ENCODE results near the gene VGLL3.
"Not testable (repeated sequence)": the region's sequence is repeated elsewhere in the genome, so short reads cannot be mapped to it uniquely, and the experiment has no call there.

VGLL3 gene

GRCh38 chr3:86989611-86990010 is 1.3 kb downstream of the VGLL3 start:
- DNase-seq (ENCODE audit: low spot score), result no peak

- no peak for DNase-seq (ENCODE audit: low spot score)
Measured at GRCh38 chr3:86989006-86989405, 1.9 kb downstream of the VGLL3 start.

GRCh38 chr3:86988235-86988634 is 2.7 kb downstream of the VGLL3 start:
- no peak for DNase-seq (ENCODE audit: low spot score)

GRCh38 chr3:86987421-86987715 is 3.6 kb downstream of the VGLL3 start:
- DNase-seq (ENCODE audit: low spot score), result no peak

DNA sequence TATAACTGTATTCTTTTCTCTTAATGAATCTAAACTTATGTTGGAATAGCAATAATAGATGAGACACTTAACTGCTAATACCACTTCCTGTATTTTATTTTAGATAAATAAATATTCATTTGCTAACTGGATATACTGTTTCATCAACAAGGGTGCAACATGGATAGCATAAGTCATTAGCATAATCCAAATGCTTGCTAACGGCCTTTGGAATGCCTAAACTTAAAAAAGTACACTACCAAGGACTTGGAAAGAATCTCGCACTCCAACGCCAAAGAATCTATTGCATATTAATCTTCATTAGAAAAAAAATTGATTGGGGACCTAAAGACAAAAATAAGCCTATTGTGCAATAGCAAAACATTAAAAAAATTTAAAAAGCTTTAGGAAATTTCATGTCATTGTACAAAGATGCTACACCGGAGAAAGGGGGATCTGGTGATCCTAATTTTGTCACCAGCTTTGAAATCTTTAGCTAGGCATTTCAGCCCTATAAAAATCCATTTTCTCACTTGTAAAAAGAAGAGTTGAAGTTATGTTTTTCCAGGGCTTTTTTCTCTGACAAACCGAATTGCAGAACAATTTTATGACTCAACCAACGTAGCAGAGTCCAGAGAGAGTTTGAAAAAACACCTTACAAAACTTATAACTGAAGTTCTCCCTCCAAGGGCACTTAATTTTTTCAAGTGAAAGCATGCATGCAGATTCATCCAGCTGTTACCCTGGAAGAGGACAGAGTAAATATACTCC is 4.1 kb downstream of the VGLL3 start:
- DNase-seq (ENCODE audit: low spot score), result no peak

DNA sequence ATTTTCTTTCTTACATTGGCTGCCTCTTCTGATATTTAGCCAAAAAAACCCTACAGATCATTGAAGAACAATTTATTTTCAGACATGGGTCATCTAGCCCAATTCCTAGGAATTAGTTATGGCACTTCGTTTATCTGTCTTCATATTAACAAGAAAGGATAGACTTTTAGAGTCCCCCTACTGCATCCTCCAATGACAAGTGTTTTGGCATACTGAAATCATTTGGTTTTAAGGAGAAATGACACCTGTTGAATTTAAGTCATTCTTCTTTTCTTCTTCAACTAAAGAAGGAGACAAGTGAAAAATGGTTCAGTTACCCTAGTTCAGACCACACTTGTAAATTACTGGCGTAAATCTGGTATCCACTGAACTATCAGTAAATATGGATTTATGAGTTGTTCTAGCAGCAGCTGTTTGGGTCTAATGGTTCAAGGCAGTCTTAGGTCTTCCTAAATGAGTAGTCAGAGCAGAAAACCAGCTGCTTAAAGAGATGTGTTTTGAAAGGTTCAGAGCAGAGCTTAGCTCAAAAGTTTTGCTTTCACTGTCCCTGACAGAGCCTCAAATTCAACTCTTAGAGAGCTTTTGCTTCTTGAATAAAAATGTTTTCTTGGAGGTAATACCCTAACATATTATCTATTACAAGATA is 5.6 kb downstream of the VGLL3 start:
- no peak for DNase-seq (ENCODE audit: low spot score)

GRCh38 chr3:86984271-86984670 is 6.7 kb downstream of the VGLL3 start:
- no peak for DNase-seq (ENCODE audit: low spot score)

GRCh38 chr3:86982883-86983282 is 8.1 kb downstream of the VGLL3 start:
- peak; percentile 73 for DNase-seq (ENCODE audit: low spot score)

DNA sequence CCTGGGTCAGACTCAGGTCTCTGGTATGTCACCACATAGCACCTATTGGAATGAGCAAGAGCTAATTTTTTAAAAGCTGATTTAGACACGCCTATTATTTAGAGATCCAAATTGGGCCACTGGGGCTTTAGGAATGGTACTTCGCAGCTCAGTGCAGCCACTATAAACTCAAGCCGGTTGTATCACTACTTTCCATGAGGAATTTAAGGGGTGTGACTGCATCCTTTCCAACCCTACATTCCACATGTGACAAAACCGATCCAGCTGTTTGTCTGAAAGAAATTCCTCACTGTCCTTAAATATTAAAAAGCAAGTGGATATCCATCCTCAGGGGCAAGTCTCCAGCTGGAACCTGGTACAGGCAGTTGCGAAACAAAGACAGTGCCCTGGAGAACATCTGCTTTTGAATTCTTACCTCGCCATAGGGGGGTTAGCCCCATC is 12.8 kb downstream of the VGLL3 start:
- DNase-seq (ENCODE audit: low spot score), result peak; percentile 55

GRCh38 chr3:86976219-86976618 is 14.7 kb downstream of the VGLL3 start:
- DNase-seq (ENCODE audit: low spot score), result no peak

GRCh38 chr3:86974177-86974576 is 16.8 kb downstream of the VGLL3 start:
- DNase-seq (ENCODE audit: low spot score), result not testable (repeated sequence)

DNA sequence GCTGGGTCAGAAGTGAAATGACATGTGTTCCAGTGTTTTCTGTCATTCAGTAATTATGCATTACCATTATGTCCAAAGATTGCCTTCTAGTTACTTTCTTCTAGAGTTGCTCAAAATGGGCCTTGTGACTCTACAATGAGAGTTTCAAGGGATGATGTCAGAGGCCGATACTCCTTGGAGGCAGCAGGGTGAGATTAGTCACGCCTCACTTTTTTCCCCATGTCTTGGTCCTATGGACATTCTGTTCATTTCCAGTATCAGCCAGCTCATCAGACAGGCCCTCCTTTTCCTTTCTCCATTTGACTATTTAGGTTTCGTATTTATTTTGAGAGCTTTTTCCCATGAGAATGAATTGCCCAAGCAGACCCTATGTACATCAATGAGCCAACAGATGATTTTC is 17.5 kb downstream of the VGLL3 start:
- DNase-seq (ENCODE audit: low spot score), result peak; percentile 64

DNA sequence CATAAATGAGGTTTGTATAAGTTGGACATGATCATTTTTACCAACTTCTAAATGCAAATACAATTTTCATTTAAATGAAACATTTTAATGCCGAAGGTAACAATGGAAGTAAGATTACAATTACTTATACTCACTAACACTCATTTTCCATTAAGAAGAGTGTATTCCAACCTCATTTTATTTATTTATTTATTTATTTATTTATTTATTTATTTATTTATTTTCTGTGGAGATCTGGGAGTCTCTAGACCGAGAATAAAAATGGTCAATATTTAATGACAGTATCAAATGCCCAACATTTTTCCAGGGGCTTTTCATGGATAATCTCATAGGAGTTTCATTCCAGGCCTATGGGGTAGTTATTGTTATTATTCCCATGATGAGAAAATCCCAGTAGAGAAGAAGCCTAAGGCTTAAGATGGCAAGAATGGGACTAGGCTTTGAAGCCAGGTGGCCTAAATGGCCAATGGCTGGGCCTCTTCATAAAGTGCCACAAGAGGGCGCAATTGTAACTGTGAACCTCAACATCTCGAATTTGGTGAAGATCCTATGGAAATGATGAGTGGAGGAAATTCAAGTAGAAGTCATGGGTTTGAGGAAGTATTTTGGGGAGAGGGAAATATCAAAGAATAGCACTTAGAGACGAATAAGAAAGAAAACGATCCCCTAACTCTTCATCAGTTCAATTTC is 21.3 kb downstream of the VGLL3 start:
- DNase-seq (ENCODE audit: low spot score), result no peak

DNA sequence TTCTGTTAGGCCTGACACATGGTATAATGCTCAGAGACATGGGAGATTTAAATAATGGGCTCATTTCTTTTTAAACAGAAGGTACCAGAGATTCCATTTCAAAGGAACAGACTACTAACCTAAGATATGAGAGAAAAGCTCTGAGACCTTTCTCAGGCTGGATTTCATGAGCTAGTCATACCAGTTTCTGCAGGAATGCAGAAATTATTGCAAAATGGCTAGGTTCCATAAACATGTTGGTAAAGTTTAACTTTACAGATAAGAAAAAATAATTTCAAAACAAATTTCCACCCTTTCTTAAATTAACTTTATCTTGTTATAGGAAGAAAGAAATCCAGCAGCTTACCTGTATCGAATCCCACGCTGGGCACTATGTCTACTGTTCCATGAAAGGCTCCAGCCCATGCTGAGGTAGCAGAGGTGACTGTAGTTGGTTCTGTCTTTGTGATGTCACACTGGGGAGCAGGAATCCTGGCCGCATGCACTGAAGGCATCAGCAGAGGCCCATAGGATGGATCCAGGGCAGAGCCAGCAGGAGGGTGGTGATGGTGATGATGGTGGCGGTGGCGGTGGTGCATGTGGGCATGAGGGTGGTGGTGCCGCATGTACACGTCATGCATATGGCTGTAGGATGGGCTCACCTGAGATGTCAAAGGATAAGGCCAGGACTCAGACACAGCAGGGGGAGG is 22.6 kb downstream of the VGLL3 start:
- DNase-seq (ENCODE audit: low spot score), result no peak

GRCh38 chr3:86967062-86967461 is 23.9 kb downstream of the VGLL3 start:
- DNase-seq (ENCODE audit: low spot score), result peak; percentile 20

DNA sequence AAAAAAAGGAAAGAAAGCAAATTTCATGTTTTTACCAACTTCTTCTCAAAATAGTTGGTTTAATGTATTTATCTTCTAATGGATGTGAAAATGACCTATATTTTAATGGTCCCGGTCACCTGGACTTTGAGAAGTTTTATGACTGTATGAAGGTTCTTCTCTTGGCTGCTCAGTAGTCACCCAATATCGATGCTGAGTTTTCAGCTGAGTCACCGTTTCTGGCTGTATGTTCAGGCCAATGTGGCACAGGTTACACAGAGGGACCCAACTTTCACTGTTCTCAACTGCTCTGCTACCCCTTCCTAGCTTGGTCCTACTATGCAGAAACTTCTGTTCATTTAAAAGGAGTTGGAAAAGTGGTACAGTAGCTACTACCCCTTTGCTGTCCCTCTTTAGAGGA is 25.8 kb downstream of the VGLL3 start:
- no peak for DNase-seq (ENCODE audit: low spot score)

GRCh38 chr3:86963611-86964010 is 27.3 kb downstream of the VGLL3 start:
- DNase-seq (ENCODE audit: low spot score), result no peak

DNA sequence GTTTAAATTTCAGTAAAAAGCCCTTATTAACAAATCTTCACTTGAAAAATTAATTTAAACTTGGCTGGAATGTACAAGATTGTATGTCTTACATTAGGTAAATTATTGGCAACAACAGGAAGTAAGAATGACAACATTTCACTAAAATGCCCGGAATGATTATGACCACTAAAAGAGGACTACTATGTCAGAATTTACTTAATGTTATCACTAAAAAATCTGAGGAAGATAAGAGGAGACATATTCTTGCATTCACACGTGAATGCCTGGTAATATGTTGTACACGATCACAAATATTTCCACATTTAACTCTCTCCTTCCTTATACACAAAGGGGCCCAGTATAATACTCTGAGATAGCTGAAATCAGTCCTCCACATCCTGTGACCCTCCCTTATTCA is 29.7 kb downstream of the VGLL3 start:
- DNase-seq (ENCODE audit: low spot score), result no peak

DNA sequence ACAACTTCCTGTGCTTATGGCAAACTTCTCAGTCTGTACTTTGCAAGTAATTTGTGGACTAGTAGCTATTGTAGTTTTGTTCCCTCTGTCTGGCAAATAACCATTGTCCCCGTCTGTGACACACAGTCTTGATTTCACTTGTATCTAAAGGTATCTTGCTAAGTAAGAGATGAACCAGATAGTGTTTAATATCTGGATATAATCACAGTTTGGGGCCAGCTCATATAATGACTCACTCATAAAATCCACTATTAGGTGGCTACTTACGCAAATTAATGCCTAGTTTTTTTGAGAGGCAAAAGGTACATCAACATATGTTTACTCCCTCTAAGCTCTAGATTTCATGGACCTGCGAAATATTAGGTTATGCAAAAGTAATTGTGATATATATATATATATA is 30.4 kb downstream of the VGLL3 start:
- DNase-seq (ENCODE audit: low spot score), result no peak

DNA sequence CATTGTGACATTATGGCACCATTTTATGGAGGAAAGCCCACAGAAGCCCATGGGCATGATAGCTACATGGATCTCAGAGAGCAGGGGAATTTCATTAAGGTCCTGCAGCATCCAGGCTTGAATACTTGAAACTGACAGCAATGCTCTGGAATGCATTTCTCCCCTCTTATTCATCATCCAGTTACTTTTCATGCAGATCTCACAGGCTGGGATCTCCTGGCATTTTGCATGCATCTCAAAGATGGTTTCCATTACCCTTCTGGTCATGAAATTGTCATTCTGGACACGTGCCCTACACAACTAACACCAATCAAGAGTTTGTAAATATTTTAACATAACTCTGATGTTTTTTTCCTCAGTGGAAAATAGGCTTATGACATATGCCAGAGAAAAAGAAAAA is 32.4 kb downstream of the VGLL3 start:
- peak; percentile 62 for DNase-seq (ENCODE audit: low spot score)

- DNase-seq (ENCODE audit: low spot score), result no peak
Measured at GRCh38 chr3:86954747-86955146, 36.2 kb downstream of the VGLL3 start.

- DNase-seq (ENCODE audit: low spot score), result no peak
Measured at GRCh38 chr3:86954226-86954625, 36.7 kb downstream of the VGLL3 start.

- no peak for DNase-seq (ENCODE audit: low spot score)
Measured at GRCh38 chr3:86951322-86951721, 39.6 kb downstream of the VGLL3 start.

All from AG20443 (cell line).